GM20431 (cell line): ENCODE data around the gene PILRB.

Experiments
- in situ Hi-C: fragments of 300-500 bp; cut with MseI, MboI; formaldehyde crosslinking; loops from one replicate; pipeline ENCODE4 v1.15.0; 2020; ENCODE audit warnings: low sequenced_read_pairs; ENCODE audit not compliant: unreplicated experiment

The PILRB gene

GRCh38 chr7:100400041-100400440, 42.1 kb downstream of the PILRB start:
- in situ Hi-C loops = no loop called here

GRCh38 chr7:100400656-100401055, 42.7 kb downstream of the PILRB start:
- in situ Hi-C loops = no loop called here

GRCh38 chr7:100401811-100402210, 43.9 kb downstream of the PILRB start:
- in situ Hi-C loops = no loop called here

DNA sequence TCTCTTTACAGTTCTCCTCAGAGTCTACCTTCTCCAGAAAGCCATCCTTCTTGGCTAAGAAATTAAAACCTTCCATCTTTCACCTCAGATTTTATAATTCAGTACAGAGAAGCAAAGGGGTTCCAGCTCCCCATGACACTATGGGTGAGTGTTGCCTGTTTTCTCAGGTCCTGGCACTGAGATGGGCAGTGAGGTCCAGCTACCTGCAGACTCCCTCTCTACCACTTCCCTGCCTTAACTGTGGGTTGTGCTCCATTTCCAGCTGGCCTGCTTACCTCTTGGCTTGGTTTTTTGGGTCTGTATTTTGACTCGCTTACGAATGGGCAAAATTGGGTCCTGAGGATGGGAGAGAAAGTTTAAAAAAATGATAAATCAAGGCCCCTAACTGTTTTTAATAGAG, 44.3 kb downstream of the PILRB start:
- in situ Hi-C loops = no loop called here

- in situ Hi-C loops = no loop called here
Measured at GRCh38 chr7:100406767-100407166, 48.9 kb downstream of the PILRB start.

GRCh38 chr7:100407285-100408180, 49.6 kb downstream of the PILRB start:
- in situ Hi-C loops = no loop called here

DNA sequence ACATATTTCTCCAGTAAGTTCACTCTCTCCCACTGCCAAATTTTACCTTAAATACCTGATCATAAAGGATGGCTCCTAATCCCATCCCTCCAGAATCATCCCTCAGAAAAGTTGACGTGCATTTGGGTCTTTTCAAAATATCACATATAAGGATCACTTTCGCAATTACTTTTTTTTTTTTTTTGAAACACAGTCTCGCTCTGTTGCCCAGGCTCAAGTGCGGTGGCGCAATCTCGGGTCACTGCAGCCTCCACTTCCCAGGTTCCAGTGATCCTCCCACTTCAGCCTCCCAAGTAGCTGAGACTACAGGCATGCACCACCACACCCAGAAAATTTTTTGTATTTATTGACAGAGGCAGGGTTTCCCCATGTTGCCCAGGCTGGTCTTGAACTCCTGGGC, 53.2 kb downstream of the PILRB start:
- in situ Hi-C loops = no loop called here

DNA sequence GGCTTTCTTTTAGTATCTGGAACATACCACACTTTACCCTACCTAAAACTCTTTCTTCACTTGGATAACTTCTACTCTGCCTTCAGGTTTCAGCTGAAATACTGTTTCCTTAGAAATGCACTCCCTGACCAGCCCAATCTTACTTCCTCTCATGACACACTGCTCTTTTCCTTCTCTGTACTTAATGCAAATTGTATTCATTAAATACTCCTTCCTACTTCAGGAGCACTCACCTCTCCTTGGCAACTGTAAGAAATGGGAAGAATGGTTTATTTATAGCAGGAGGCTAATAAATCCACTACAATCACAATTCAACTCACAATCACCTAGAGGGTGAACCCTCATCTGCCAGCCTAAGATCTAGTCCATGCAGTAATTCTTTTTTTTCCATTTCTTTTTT, 55.4 kb downstream of the PILRB start:
- in situ Hi-C loops = no loop called here

- in situ Hi-C loops = no loop called here
Measured at GRCh38 chr7:100413889-100414288, 56.0 kb downstream of the PILRB start.

DNA sequence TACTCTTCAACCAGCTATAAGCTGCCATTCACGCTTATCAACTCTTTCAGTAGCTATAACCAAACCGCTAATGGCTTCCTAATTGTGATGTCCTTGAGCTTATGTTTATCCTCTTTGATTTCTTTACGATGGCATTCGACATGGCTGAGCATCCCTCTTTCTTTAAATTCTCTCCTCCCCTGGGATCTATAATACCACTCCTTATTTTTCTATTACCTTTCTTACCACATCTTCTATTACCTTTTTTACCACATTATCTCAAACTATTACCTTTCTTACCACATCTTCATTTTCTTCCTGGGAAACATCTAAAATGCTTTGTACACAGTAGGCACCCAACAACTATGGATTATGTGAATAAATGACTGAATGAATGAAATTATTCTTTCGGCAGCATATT, 57.5 kb downstream of the PILRB start:
- in situ Hi-C loops = no loop called here
